Prostate gland (tissue), 2 donors: ENCODE measurements around the gene CHRNA9.

ENCODE experiments used
- CTCF ChIP-seq, 4 experiments: fragments of 200-600 bp in 2 of 4; fragments of 450-650 bp in 2 of 4; sonication (generic) in 2 of 4; IDR thresholded peaks; 1 replicate in 3 of 4; 2 replicates in 1 of 4; pipeline ENCODE4 v1.5.1; 2016 to 2019; ENCODE audit warnings: antibody characterized with exemption in 4 of 4, mild to moderate bottlenecking in 2 of 4, moderate library complexity in 2 of 4
- POLR2AphosphoS5 ChIP-seq: sonication (generic); formaldehyde crosslinking; IDR thresholded peaks from one replicate; pipeline ENCODE4 v1.6.1; 2017; ENCODE audit warnings: antibody characterized with exemption

- no peak for TF ChIP-seq POLR2AphosphoS5
- TF ChIP-seq CTCF (IDR thresholded peaks at IDR 0.05), result peak in 1 of 4 experiments; percentile 23
These were observed 34.5 kb downstream of the CHRNA9 start for GRCh38 chr4:40369437-40370274.
